NCI-H128 (cell line): ENCODE measurements around the gene CDC42BPG.

Experiments used
- DNase-seq: peaks from one replicate; lab custom pipeline; 2025; ENCODE audit not compliant: unreplicated experiment; lab: John Stamatoyannopoulos, UW

The CDC42BPG gene

GRCh38 chr11:64844330-64845128 lies at the start of gene CDC42BPG:
Gene CDC42BPG (minus strand): TSS chr11:64844653. CDS start chr11:64844569, 84 bp downstream.
- peak; percentile 63 for DNase-seq

DNA sequence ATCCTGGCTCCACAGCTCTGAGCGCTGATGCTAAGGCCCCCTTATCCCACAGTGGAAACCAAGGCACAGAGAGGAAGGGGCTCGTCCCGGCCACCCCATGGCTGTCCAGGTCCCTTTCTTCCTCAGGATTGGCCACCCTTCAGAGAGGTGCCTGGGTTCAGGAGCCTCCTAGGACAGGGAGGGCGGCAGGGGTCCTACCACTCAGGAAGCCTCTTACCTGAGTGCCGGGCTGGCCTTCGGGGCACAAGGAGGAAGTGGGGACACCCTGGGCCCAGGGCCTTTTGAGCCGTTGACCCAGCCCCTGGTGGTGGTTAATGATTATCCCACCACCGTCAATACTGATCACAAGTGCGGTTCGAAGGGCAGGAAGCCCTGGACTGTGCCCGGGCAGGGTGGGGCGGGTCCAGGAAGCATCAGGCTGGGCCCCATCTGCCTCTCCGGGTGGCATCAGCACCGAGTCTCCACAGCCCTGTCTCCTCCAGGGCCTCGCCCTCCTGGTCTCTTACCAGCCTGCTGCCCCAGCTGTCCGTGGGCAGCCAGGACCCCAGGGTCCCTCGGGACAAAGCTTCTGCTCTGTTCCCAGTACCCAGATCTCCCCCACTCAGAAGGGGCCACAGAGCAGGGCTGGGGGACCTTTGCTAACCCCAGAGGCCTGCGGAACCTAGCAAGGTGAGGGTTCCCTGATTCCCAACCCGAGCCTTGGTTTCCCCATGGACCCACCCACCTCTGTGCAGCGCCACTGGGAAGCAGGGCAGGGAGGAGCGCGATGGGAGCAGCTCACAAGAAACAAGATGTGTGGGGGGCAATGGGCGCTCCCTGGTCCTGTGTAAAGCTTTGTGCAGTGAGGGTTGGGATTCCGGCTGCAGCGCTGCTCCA lies 49.0 kb upstream of the CDC42BPG start:
- no peak for DNase-seq

DNA sequence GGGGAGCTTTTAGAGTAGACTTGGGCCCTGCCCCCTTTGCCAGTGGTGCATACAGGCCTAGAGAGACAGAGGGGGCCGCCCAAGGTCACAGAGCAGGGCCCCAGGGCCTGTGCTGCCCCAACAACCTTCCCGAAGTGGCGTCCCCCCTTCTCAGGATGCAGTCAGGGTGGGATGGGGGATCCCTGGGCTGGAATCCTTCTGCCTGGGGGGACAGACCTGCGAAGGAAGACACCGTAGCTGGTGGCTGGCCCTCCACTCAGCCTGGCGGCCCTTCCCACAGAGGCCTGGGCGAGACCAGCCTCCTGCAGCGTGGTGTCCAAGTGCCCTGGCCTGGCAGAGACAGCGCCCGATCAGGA lies 48.4 kb upstream of the CDC42BPG start:
- DNase-seq: no peak

GRCh38 chr11:64892411-64892831 lies 48.0 kb upstream of the CDC42BPG start:
- no peak for DNase-seq

DNA sequence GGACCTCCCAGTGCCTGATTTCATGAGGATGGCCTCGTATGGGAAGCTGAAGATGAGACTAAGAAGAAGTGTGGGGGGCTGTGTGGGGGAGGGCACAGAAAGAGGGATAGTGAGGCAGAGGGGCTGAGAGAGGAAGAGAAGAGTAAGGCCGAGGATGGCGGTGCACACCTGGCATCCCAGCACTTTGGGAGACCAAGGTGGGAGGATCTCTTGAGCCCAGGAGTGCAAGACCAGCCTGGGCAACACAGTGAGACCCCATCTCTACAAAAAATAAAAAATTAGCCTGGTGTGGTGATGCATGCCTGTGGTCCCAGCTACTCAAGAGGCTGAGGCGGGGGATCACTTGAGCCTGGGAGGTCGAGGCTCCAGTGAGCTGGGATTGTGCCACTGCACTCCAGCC lies 47.4 kb upstream of the CDC42BPG start:
- no peak for DNase-seq

GRCh38 chr11:64891215-64891848 lies 46.9 kb upstream of the CDC42BPG start:
- no peak for DNase-seq

GRCh38 chr11:64890522-64890939 lies 46.1 kb upstream of the CDC42BPG start:
- DNase-seq: no peak

DNA sequence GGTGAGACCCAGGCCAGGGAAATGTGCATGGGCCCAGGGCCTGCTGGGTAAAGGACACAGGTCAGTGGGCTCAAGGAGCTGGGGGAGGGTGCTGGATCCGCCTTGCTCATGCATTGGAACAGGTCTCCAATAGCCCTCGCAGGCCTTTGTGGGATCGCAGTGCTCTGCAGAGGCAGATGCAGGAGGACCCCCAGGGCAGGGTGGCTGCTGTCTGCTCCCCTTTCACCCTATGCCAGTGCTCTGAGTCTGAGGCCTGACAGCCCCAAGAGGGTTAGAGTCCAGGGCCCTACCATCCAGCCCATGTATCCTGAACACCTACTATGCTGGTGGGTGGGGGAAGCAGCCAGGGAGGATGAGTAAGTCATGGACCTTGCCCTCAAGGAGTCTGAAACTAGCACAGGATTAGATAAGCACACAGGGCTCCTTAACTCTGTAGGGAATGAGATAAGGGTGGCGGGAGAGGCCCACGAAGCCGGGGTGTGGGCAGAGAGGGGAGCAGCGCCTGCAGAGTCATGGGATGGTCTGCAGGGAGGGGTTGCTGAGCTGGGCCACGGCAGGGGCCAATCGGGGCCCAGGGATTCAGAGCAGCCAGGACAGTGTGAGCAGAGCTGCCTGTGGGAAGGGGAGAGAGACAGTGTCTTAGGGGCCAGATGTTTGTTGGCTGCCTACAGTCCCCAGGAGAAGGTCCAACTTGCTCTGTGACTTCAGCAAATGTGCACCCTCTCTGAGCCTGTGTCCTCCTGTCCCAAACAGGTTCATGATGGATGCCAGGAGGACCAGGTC lies 44.5 kb upstream of the CDC42BPG start:
- DNase-seq: no peak

DNA sequence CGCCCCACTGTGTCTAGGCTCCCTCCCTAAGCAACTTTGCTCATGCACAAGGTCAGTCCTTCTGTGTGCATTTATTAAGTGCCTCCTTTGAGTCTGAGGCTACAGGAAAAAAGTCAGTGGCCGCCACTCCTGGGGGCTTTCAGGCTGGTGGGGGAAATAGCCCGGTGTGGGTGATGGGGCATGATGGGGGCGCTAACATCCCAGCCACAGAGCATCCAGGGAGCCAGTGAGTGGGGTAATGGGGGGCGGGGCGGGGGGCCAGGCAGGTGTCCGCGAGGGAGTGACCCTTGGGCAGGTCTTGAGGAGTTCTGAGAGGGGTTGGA lies 43.9 kb upstream of the CDC42BPG start:
- DNase-seq: no peak

GRCh38 chr11:64887757-64888405 lies 43.4 kb upstream of the CDC42BPG start:
- DNase-seq: no peak

DNA sequence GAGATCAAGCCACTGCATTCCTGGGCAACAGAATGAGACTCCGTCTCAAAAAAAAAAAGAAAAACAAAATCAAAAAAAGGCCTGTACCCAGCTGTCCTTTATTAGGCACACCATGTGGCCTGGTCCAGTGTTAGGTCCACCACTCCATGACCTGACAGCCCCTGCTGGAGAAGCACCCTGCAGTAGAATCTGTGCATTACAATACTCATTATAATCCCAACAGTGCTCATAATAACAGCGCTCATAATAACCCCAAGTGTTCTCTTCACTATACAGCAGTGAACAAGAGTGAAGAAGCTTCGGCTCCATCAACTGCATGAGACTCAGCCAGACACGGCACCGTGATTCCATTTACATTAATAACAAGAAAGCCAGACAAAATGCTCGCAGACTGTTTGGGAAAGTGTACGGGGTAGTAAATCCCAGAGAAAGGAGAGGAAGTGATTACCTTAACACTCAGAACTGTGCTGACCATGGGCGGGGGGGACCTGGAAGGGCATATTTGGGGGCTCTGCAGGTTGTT lies 42.8 kb upstream of the CDC42BPG start:
- DNase-seq: no peak

DNA sequence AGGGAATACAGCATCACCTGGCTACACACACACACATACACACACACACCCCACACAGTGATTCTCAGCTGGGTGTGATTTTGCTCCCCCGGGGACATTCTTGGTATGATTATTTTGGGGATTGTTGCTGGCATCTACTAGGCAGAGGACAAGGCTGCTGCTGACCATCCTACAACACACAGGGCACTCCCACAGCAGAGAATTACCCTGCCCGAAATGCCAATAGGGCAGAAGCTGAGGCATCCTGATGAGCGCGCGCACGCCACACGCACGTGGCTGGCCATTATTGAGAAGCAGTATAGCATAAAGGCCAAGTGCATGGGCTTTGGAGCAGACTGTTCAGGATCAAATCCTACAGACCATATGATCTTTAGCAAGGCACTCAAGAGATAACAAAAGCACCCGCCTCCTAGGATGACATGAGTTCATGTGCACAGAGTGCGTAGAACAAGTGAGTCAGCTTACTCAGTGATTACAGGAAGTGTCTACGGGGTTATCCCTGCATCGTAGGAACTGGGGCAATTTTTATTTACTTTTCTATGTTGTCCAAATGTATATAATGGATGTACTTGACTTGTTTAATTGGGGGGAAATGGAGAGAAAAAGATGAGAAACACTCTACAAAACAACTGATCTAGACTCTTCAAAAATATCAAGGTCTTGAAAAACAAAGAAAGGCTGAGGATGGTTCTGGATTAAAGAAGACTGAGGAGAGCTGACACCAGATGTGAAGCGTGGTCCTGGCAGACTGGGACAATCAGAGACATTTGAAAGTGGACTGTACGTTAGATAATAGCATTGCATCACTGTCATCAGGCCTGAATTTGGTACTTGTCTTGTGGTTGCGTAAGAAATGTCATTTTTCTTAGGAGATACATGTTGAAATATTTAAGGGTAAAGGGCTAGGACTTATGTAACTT lies 41.2 kb upstream of the CDC42BPG start:
- no peak for DNase-seq

- no peak for DNase-seq
Observed at GRCh38 chr11:64884019-64884418, 39.6 kb upstream of the CDC42BPG start.

GRCh38 chr11:64883575-64883974 lies 39.1 kb upstream of the CDC42BPG start:
- DNase-seq: no peak

DNA sequence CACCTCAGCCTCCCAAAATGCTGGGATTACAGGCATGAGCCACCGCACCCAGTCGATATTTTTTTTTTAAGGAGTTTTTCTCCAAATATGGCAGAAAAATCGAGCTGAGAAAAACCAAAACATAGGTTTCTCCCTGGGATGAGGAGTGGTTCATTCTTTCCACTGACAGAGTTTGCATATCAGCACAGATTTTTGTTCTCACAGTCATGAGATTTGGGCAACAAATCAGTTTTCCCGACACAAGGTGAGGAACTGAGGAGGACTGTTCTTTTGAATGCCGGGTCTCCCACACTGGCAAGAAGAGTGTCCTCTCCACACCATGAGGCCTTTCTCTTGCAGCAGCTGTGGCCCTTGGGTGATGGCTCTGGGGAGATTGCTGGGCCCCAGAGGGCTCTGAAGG lies 37.8 kb upstream of the CDC42BPG start:
- DNase-seq: no peak

GRCh38 chr11:64881476-64881875 lies 37.0 kb upstream of the CDC42BPG start:
- DNase-seq: no peak

DNA sequence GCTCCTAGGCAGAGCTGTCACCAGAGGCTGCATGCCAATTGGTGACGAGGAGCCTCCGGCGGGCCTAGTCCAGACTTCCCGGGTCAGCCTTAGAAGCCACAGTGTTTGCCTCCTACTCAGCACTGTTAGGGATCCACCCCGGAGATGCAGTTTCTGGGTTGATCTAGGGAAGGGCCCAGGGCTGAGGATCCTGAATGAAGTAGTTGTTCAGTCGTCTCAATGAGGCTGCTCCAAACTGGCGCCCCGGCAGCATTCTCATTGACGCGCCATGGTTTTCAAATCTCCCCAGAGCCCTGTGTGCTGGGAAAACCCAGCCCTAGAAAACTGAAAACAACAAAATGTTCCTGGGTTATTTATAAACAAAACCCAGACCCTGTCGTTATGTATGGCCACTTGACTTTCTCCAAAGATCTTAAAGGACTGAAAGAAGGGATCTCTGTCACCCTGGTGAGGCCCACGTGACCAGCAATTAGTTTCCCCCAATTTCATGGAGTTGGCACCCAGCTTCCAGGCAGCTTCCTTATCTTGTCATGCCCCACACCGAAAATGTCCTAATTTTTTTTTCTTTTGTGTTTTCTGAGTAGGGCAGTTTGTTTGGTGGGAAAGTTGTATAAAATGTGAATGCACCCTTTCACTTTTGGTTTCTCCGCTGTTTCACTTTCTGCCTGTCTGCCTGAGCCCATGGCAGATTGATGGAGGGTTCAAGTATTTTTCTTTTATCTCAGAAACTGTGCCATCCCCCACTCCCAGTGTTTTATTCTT lies 36.0 kb upstream of the CDC42BPG start:
- no peak for DNase-seq

GRCh38 chr11:64879244-64879900 lies 34.9 kb upstream of the CDC42BPG start:
- DNase-seq: no peak
